Head of caudate nucleus (tissue), 42 donors: Measurements from ENCODE around the gene NTNG2.

Experiments used
- DNase-seq, 42 donors: peaks; one replicate each; pipeline versions ENCODE4 v3.0.0 to v3.0.0-alpha.2; 2020 to 2021; ENCODE audit warnings: mixed read lengths in 7 of 42
- intact Hi-C: fragments of 100-400 bp; cut with DNase I; formaldehyde crosslinking; loops from one replicate; pipeline ENCODE4 v1.15.0; 2022

Gene NTNG2

DNA sequence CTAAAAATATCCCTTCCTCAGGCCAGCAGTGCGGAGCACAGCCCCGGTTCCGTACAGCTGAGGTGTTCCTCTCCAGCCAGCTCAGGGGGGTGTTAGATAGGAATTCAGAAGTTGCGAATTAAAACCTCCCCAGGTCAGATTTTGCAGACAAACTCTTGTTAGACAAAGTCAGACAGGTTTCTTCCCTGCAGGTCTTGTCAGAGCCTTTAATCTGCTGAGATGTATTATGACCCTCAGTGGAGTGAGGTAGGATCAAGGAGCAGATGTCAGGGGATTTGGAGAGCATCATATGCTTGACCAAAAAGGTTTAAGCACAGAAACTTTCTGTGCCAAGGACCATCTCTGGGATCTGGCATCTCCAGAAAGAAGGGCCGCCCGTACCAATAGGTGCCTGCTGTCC, 60.1 kb downstream of the NTNG2 start:
- intact Hi-C loops, result no loop called here
- DNase-seq, result no peak

DNA sequence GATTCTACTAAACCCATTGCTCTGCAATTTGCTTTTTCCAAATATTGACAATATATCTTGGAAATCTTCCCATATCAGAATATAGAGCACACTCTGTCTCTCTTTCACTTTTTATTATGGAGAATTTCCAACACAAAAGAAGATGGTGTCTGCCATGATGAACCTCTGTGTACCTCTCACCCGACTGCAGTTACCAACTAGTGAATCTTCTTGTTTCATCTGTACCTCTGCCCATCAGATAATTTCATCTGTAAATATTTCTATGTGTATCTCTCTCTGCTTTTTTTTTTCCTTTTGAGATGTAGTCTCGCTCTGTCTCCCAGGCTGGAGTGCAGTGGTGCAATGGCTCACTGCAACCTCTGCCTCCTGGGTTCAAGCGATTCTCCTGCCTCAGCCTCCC, 62.8 kb downstream of the NTNG2 start:
- DNase-seq, result no peak
- intact Hi-C loops, result no loop called here

DNA sequence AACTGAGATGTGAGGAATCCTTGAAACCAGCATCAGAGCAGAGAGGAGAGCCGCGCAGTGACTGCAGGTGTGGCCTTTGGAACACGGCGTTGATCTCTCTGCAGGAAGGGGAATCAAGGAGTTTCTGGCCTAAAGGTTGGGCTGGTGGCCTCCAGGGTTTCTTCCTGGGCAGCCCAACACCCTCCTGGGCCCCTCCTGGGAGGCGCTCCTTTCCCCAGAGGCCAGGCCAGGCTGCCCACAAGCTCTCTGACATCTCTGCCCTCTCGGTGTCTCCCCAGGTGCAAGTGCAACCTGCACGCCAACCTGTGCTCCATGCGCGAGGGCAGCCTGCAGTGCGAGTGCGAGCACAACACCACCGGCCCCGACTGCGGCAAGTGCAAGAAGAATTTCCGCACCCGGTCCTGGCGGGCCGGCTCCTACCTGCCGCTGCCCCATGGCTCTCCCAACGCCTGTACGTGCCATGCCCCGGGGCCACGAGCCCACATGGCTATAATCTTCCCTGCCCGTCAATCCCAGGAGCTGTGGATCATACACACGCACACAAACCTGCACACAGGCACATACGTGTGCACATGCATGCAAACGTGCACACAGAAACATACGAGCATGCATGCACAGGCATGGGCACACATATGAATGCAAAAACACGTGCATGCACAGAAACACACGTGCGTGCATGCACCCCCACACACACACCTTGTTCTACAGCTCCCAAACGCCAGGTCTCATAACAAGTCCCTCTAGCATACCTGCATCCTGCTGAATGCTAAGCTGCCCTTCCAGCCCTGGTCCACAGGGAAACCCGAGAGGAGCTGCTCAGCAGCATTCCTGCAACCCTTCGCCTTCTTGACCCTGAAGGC, 64.9 kb downstream of the NTNG2 start:
- no peak for DNase-seq
- intact Hi-C loops, result no loop called here

DNA sequence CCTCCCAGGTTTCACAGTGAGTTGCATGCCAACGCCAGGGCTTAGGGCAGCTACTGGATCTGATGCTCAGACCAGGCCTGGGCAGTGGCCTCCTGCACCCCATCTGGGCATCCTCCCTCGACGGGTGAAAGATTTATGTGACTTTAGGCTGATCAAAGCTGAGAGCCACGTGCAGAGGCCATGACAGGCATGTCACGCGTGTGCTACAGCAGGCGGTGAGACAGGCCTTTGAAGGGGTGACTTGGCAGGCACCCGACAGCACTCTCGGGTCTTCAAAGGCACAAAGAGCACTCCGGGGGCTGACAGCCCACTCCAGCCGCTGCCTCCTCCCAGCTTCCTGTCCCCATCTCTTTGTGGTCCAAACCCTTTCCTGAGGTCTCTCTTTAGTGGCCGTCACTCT, 66.2 kb downstream of the NTNG2 start:
- no peak for DNase-seq
- intact Hi-C loops, result no loop called here

DNA sequence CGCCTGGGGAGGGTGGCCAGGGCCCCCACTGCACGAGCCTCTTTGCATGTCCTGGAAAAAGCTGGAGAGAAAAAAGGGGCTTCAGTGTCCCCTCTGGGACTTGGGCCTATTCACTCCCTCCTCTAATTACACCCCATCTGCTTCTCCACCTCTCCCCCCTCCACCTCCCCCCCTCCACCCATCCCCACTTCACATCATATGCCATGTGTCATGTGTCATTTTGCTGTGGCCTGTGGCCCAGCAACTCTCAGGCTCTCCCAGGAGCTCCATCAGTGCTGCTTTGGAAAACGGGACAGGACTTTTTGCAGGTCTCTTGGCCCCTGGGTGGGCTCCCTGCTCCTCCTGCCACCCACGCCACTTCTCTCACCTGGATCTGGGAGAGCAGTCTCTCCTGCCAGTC, 68.7 kb downstream of the NTNG2 start:
- DNase-seq, result no peak
- intact Hi-C loops, result loop anchor here (10.0 kb wide), 1 partner anchor 156 kb away; the partner anchor contains the start of gene MED27

DNA sequence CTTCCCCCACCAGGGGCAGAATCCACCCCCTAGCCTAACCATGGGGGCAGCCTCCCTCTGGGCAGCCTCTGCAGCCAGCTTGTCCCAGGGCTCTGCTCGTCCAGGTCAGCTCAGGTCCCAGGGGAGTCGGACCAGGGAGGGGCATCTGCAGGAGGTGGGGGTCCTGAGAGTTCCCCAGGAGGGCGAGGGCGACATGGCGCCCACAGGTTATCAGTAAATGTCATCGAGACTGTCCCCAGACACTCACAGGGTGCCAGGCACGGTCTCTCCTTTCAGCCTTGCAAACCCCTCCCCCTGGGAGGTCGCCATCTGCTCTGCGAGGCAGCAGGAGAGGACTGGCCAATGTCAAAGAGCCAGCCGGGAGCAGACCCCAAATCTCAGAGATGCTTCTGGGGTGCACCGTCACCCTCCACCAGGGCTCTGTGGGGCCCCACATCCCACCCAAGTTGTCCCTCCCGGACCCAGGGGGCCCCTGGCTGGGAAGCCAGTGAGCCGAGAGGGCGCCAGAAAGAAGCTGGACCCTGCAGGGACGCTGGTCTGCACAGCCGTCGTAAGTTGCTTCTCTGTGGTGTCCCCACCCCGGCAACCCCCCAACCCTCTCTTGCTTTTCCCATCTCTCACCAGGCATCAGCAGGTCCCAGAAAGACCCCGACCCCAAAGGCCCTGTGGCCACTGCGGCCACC, 69.3 kb downstream of the NTNG2 start:
- no peak for DNase-seq

DNA sequence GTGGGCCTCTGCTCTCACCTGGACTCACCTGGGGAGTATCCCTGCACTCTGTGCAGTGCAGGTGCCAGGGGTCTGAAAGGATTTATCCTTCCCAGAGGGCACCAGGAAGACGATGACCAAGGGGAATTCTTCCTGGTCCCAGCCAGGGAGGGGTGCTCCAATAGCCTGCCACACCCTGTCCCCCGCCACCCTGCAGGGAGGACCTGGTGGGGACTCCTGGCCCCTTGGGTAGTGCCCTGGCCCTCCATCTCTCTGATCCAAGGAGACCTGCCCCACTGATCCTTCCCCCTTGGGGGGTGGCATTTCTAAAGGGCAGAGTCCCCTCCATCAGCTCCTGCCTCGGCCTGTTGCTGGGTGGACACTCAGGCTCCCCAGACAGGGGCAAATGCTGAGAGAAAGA, 70.7 kb downstream of the NTNG2 start:
- intact Hi-C loops, result loop anchor here (10.0 kb wide), 1 partner anchor 158 kb away; the partner anchor contains the start of gene MED27
- DNase-seq, result no peak

More for the DNA sequence above, 69.3 kb downstream of the NTNG2 start:
- intact Hi-C loops, result loop anchor here (10.0 kb wide), 1 partner anchor 156 kb away; the partner anchor contains the start of gene MED27

DNA sequence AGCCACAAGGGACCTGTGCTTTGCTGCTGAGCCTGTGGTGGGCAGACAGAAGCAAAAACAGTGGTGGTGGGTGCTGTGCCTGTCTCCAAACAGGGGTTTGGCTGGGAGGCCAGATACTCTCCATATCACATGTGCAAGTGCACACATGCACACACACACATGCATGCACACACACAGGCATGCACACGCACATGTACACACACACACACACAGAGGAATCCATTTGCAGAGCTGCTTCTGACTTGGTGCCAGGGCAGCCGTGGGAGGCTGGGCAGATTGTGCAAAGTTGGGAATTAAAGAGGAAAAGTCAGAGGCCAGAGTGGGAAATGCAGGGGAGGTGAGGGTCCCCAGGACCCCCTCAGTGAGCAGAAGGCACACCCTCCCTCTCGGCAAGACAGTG, 71.3 kb downstream of the NTNG2 start:
- no peak for DNase-seq
- intact Hi-C loops, result loop anchor here (10.0 kb wide), 1 partner anchor 158 kb away; the partner anchor contains the start of gene MED27

DNA sequence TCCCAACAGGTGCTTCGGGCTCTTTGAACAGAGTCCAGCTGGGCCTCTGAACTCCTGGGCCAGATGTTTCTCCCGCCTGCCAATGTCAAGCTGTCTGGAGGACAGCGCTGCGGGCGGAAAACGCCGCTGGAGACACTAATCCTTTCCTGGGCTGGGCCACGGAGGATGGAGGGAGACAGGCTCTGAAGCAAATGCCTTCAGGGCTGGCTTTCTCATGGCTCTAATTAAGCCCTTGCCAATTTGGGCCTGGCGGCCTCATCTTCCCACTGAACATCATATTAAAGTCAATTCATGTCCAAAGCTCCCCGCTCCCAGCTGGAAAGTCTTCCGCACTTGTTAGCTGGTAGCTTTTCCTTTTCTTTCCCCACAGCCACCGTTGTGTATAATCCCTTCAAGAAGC, 72.7 kb downstream of the NTNG2 start:
- intact Hi-C loops, result loop anchor here (10.0 kb wide), 1 partner anchor 160 kb away; the partner anchor contains the start of gene MED27
- no peak for DNase-seq

DNA sequence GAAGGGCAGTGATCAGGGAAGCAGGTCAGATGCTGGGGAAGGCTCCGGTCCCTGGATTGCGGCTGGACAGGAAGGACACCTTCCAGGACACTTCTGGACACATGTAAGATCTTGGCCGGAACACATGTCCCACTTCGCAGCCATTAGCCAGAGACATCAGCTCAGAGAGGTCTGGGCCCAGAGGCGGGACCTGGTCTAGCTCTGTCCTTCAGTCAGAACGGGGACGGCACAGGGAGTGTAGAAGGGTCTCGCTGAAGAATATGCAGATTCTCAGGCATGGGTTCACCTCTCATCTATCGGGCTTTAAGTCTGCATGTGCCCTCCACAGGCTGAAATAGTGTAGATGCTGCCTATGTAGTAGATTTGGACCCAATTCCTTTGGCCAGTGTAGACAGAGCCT, 73.3 kb downstream of the NTNG2 start:
- no peak for DNase-seq
- intact Hi-C loops, result loop anchor here (5.0 to 10.0 kb wide), 2 partner anchors 68 to 160 kb away; partner anchors contain the start of gene MED27

DNA sequence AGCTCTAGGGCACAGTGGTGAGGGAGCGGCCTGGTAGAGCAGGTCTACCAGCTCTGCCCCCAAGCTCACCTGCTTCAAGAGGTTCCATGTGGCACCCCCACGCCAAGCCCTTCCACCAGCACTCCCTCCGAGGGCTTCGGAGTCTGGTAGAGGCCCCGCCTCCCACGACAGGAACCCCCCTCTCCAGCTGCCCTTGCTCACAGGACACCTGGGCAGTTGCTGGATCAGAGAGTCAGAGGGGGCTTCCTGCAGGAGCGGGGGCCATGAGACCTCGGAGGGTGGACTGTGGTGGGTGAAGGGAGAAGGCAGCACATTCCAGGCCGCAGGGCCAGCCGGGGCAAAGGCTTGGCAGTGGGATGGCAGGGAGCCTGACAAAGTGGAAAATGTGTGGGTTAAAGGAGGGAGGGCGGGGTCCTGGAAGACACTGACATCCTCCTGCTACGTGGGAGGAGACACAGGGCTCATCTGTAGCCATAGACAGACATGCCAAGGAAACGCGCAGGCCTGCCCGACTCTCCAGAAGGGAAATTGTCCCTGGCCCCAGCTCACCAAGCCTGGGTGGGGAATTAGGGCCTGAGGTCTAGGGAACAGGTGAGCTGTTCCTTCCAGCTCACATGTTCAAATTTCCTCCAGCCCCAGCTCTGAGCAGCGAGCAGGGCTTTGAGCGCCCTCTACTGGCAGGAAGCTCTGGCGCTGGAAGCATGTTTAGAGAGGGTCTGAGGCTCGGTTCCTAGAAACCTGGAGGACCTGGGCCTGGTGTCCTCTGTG, 74.2 kb downstream of the NTNG2 start:
- intact Hi-C loops, result loop anchor here (5.0 to 10.0 kb wide), 2 partner anchors 69 to 161 kb away; partner anchors contain the start of gene MED27
- peak; percentile 66 to 95 (median 88) for DNase-seq

DNA sequence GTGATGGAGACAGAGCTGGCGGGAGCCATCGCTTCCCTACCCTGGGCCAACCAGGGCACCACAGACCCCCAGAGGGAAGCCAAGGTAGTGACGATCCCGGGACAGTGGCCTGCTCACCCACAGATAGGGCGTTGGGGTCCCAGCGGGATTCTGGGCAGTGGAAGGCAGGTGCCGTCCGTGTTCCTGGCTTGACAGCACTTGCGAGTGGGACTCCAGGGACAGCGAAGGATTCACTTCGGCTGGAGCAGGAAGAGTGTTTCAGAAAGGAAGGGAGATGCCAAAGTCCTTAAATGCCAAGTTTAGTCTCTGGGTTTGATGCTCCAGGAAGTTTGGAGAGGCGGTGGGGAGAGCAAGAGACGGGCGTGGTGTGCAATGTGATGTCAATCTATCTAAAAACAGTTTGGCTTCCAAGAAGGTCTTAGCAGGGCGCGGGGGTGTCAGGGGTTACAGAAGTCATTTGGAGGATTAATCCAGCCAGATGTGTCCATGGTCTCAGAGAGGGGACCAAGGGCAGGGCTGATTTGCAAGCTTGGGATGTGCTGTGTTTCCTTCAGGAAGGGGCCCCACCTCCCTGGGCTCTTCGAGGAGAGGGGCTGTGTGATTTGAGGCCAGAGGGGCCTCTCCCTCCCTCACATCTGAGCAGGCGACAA, 74.9 kb downstream of the NTNG2 start:
- DNase-seq, result no peak
- intact Hi-C loops, result loop anchor here (5.0 to 10.0 kb wide), 2 partner anchors 69 to 162 kb away; partner anchors contain the start of gene MED27

DNA sequence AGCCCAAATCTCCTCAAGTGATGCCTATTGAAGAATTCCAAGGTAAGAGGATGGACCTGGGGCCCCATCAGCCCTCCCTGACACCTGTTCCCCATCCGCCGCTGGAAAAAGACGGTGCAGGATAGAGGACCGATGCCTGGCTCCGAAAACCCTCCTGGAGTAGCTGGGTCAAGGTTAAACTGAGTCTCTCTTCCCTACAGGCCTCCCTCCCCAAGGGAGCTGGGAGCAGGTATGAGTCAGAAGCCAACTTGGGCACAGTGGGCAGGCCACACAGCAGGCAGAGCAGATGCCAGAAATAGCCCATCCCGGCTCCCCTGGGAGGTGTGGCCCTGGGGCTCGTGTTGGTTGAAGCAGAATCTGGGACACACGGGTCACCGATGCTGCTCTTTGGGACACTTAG, 75.6 kb downstream of the NTNG2 start:
- intact Hi-C loops, result loop anchor here (5.0 to 10.0 kb wide), 2 partner anchors 70 to 163 kb away; partner anchors contain the start of gene MED27
- peak in 4 of 42 donors; percentile 20 to 55 (median 24) for DNase-seq

DNA sequence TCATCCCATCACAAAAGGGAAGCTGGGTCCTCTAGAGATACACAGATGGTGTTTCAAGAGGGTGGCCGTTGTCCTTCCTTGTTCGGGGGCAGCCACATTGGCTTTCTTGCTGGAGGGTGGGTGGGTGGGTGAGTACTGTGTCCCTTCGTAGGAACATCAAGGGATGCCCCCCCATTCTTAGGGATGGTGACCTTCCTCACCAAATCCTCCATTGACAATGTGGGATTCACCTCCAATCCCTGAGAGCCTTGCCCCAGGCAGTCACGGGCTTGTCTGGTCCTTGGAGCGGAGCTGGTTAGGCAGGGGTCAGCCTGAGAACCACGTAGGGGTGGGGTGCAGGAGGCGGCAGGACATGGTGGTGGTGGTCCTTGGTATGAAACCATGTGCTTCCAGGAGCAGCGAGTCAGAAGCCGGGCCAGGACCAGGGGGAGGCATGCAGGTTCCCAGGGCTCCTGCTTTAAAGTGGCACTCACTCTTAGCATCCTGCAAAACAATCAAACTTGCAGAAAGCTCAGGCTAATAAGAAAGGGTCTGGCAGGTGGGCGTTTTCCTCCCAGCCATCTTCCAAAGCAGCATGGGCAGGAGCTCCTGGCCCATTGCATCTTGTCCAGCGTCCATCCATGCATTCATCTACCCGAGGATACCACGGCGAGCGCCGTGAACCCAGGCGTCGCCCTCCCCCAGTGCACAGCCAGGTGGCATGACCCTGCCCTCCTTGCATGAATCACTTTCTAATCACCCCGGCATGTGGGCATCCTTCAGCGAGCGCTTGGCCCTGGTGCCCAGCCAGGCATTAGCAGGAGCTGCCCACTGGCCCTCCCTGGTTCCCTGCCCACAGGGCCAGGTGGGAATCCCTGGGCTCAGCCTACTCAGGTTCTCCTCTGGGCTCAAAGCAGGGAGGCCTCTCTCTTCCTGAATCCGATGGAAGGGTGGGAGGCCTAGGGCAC, 76.4 kb downstream of the NTNG2 start:
- intact Hi-C loops, result loop anchor here (5.0 to 10.0 kb wide), 2 partner anchors 71 to 163 kb away; partner anchors contain the start of gene MED27
- DNase-seq, result no peak

DNA sequence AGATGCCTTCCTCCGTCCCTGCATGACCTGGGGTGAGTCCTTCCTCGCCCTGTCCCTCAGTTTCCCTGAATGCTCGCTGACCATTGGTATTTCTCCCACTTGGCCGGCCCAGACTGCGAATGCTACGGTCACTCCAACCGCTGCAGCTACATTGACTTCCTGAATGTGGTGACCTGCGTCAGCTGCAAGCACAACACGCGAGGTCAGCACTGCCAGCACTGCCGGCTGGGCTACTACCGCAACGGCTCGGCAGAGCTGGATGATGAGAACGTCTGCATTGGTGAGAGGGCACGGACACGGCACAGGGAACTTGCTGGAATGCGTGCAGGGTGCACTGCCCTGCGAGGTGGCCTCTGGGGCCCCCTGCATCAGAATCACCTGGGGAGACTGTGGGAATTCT, 77.1 kb downstream of the NTNG2 start:
- intact Hi-C loops, result loop anchor here (5.0 to 10.0 kb wide), 2 partner anchors 72 to 164 kb away; partner anchors contain the start of gene MED27
- DNase-seq, result peak in 1 of 42 donors; percentile 21

DNA sequence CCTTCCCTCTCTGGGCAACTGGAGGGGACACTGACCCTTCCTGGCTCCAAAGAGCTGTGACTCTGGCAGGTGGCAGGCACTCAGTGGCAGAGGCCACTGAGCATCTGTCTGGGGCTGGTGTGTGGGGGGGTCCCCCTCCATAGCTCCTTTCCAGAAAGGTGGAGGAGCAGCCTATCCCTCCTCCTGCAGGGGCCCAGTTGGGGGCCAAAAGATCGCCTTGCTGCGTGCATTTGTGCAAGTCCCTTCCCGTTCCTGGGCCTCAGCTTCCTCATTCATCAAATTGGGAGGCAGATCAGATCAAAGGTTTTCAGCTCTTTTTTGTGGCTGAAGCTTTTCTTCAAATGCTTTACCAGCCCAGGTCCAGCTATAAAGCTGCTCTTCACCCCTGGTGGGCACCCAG, 77.7 kb downstream of the NTNG2 start:
- no peak for DNase-seq
- intact Hi-C loops, result loop anchor here (5.0 to 10.0 kb wide), 2 partner anchors 72 to 165 kb away; partner anchors contain the start of gene MED27
